T-cell (primary cell): ENCODE measurements around the gene UGGT2. TPM values are rescaled to one million over a fixed set of nuclear protein-coding genes. Genes with fewer than 3 reads are reported as not detected.

Experiments
- ATAC-seq, 4 experiments: fragments of 200-7000 bp in 3 of 4; fragments of 150-1000 bp in 1 of 4; cut with Tn5 transposase; replicated peaks in 1 of 4; 1 replicate in 3 of 4; 2 replicates in 1 of 4; pipeline ENCODE4 v1.10.0; 2021; ENCODE audit warnings: moderate library complexity in 3 of 4, mild to moderate bottlenecking in 2 of 4, moderate number of reproducible peaks in 1 of 4
- CTCF ChIA-PET, 2 donors: fragments of 300-600 bp; sonication (Branson Sonifier 250); formaldehyde crosslinking; loops; one replicate each; lab custom pipeline; 2022; ENCODE audit warnings: antibody characterized with exemption in 2 of 2; lab: Charles Lee
- POLR2A ChIA-PET, 2 donors: fragments of 300-600 bp; sonication (Branson Sonifier 250); formaldehyde crosslinking; loops; one replicate each; lab custom pipeline; 2022; ENCODE audit warnings: antibody characterized with exemption in 2 of 2; lab: Charles Lee
- DNase-seq, 35 experiments: peaks; one replicate each; pipeline versions ENCODE4 v3.0.0 to v3.0.0-alpha.2; 2013 to 2023
- H3K27ac ChIP-seq: one replicate; pipeline ENCODE4 v1.5.1; 2013; ENCODE audit warnings: low read length
- H3K27me3 ChIP-seq, 2 experiments: replicated peaks in 1 of 2; 1 replicate in 1 of 2; 2 replicates in 1 of 2; pipeline versions ENCODE4 v1.6.1 to v1.7.0; 2013; ENCODE audit warnings: low read length in 1 of 2, mixed read lengths in 1 of 2; ENCODE audit not compliant: control insufficient read depth in 2 of 2, insufficient read depth in 2 of 2; ENCODE audit errors: extremely low read depth in 1 of 2
- H3K36me3 ChIP-seq, 2 donors: 1 replicate in 1 of 2; 2 replicates in 1 of 2; pipeline versions ENCODE4 v1.6.1 to v1.7.0; 2013; ENCODE audit warnings: low read length in 1 of 2; ENCODE audit not compliant: control insufficient read depth in 2 of 2, insufficient read depth in 1 of 2; ENCODE audit errors: extremely low read depth in 1 of 2
- H3K4me1 ChIP-seq, 2 experiments: 1 replicate in 1 of 2; 2 replicates in 1 of 2; pipeline versions ENCODE4 v1.6.1 to v1.7.0; 2013; ENCODE audit warnings: low read length in 2 of 2, mixed read lengths in 1 of 2; ENCODE audit not compliant: insufficient read depth in 2 of 2, control insufficient read depth in 1 of 2; ENCODE audit errors: extremely low read depth in 1 of 2
- H3K4me3 ChIP-seq, 2 donors: 1 replicate in 1 of 2; 2 replicates in 1 of 2; pipeline versions ENCODE4 v1.5.1 to v1.7.0; 2013; ENCODE audit warnings: mild to moderate bottlenecking in 2 of 2, low read length in 1 of 2, moderate library complexity in 1 of 2; ENCODE audit not compliant: control insufficient read depth in 1 of 2; ENCODE audit errors: extremely low read depth in 1 of 2
- H3K9me3 ChIP-seq: 2 replicates; pipeline ENCODE4 v1.7.0; 2013
- H3K27ac Mint-ChIP-seq, 2 donors: one replicate each; pipeline ENCODE4 v1.8.0; 2020 to 2021; ENCODE audit warnings: mild to moderate bottlenecking in 2 of 2, mixed read lengths in 2 of 2
- H3K27me3 Mint-ChIP-seq, 2 donors: one replicate each; pipeline ENCODE4 v1.8.0; 2021 to 2022; ENCODE audit warnings: mixed read lengths in 2 of 2
- H3K36me3 Mint-ChIP-seq: one replicate; pipeline ENCODE4 v1.8.0; 2021; ENCODE audit warnings: mixed read lengths
- H3K4me1 Mint-ChIP-seq, 3 donors: one replicate each; pipeline ENCODE4 v1.8.0; 2020 to 2022; ENCODE audit warnings: mixed read lengths in 3 of 3, mild to moderate bottlenecking in 1 of 3
- H3K4me3 Mint-ChIP-seq, 3 donors: one replicate each; pipeline ENCODE4 v1.8.0; 2020 to 2022; ENCODE audit warnings: mild to moderate bottlenecking in 3 of 3, mixed read lengths in 3 of 3, moderate library complexity in 3 of 3
- H3K9me3 Mint-ChIP-seq, 3 donors: one replicate each; pipeline ENCODE4 v1.8.0; 2020 to 2022; ENCODE audit warnings: mixed read lengths in 3 of 3
- WGBS: methylation state at CpG from one replicate; pipeline ENCODE4 v1.1.5; 2013; ENCODE audit warnings: missing lambda C conversion rate; ENCODE audit not compliant: insufficient coverage; 5-methylcytosine and 5-hydroxymethylcytosine counted together
- total RNA-seq, 35 experiments: library from RNA in 6 of 35; stranded (reverse) in 6 of 35; fragments of 120-200 nt in 1 of 35; gene quantifications; one replicate each; pipeline versions ENCODE4 v1.2.1 to v1.2.4 and lab custom pipeline; 2013 to 2026

The UGGT2 gene
- total RNA-seq, 5 donors from 2014 or later (not counting 1 experiment from before 2014, with no cell fraction given), result 0.13 to 0.59 (median 0.42) TPM; not detected in 1

DNA sequence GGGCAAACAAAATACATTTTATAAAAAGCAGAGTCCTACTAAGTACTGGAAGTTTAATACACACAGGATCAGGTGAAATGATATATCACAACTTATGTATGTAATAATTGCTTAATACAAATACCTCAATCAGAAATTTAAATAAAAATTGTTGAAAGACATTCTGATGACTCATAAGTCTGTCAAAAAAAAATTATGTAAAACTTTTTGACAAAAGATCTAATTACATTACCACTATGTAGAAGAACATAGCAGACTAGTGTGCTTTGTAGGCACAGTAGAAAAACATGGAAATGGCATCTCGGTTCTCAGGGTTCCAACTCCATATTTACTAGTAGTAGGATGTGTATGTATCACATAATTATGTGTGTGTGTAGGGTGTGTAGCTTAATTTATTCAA, 220.1 kb downstream of the UGGT2 start:
- no peaks in the 10 kb centered on the region for H3K9me3 ChIP-seq
- H3K4me1 Mint-ChIP-seq, result no peaks in the 10 kb centered on the region
- H3K27ac Mint-ChIP-seq, result no peak overlapping the region
- H3K36me3 Mint-ChIP-seq, result no peaks in the 10 kb centered on the region
- ATAC-seq (no peak), DNase-seq (no peak)
- peaks cover 0 to 2% (median 0%) of the 10 kb centered on the region in 3 donors for H3K9me3 Mint-ChIP-seq
- no CpG with 5 or more reads among the region's 1 CpG for WGBS
- POLR2A ChIA-PET, result no interaction called here
- H3K27me3 ChIP-seq, result no peaks in the 10 kb centered on the region
- CTCF ChIA-PET, result interaction anchor here (0.5 to 5.6 kb wide), 27 partner anchors 8 to 1840 kb away, joined by 3 to 77 read pairs (median 5); no protein-coding TSS in a partner anchor
- H3K4me3 Mint-ChIP-seq, result no peak overlapping the region
- no peaks in the 10 kb centered on the region for H3K4me1 ChIP-seq
- H3K27me3 Mint-ChIP-seq, result peaks cover 20 to 30% of the 10 kb centered on the region in 2 donors
- H3K27ac ChIP-seq, result no peak overlapping the region
- no peaks in the 10 kb centered on the region for H3K36me3 ChIP-seq
- no peak overlapping the region for H3K4me3 ChIP-seq

DNA sequence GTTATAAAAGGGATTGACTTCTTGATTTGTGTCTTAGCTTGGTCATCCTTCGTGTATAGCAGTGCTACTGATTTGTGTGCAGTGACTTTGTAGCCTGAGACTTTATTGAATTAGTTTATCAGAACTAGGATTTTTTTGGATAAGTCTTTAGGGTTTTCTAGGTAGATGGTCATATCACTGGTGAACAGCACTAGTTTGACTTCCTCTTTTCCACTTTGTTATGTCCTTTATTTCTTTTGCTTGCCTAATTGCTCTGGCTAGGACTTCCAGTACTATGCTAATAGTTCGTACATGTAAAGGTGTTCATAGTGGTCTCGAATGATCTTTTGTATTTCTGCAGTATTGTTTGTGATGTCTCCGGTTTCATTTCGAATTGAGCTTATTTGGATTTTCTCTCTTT, 230.9 kb downstream of the UGGT2 start:
- DNase-seq, result no peak
- Mint-ChIP-seq H3K4me3 (no peak overlapping the region), H3K4me1 (no peaks in the 10 kb centered on the region), H3K36me3 (no peaks in the 10 kb centered on the region), H3K9me3 (no peaks in the 10 kb centered on the region), H3K27me3 (peaks cover 19 to 27% of the 10 kb centered on the region in 2 donors), H3K27ac (no peak overlapping the region)
- ChIA-PET POLR2A (interaction anchor here in 1 of 2 donors (0.6 kb wide), 1 partner anchor 195 kb away, joined by 4 read pairs; no protein-coding TSS in a partner anchor), CTCF (interaction anchor here (1.0 to 3.5 kb wide), 2 partner anchors 11 to 198 kb away, joined by 3 to 16 read pairs; no protein-coding TSS in a partner anchor)
- 14% methylated on average over 1 of the region's 5 CpGs for WGBS
- no peak overlapping the region for H3K4me3 ChIP-seq
- H3K36me3 ChIP-seq, result no peaks in the 10 kb centered on the region
- no peaks in the 10 kb centered on the region for H3K4me1 ChIP-seq
- no peak for ATAC-seq
- H3K27me3 ChIP-seq, result peaks cover 0 to 5% of the 10 kb centered on the region in 2 experiments
- no peaks in the 10 kb centered on the region for H3K9me3 ChIP-seq
- H3K27ac ChIP-seq, result no peak overlapping the region

DNA sequence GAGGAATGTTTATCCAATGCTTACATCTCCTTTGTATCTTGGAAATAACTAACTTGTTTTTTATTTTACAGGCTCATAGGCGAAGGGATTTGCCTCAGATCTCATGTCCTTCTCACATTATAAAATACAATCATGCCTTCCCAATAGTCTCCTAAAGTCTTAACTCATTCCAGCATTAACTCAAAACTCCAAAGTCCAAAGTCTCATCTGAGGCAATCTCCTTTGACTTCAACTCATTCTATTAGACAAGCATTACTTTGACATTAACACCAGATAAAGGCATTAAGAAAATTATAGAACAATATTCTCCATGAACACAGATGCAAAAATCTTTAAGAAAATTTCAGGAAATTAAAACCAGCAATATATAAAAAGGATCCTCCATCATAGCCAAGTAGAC, 238.7 kb downstream of the UGGT2 start:
- Mint-ChIP-seq H3K4me1 (no peaks in the 10 kb centered on the region), H3K9me3 (peaks cover 14 to 25% (median 15%) of the 10 kb centered on the region in 3 donors), H3K36me3 (no peaks in the 10 kb centered on the region), H3K27ac (no peak overlapping the region), H3K27me3 (peaks cover 6 to 22% of the 10 kb centered on the region in 2 donors), H3K4me3 (no peak overlapping the region)
- peaks cover 0 to 7% of the 10 kb centered on the region in 2 experiments for H3K27me3 ChIP-seq
- CTCF ChIA-PET, result no interaction called here
- H3K9me3 ChIP-seq, result no peaks in the 10 kb centered on the region
- no peak overlapping the region for H3K4me3 ChIP-seq
- DNase-seq (no peak), ATAC-seq (no peak)
- no peaks in the 10 kb centered on the region for H3K36me3 ChIP-seq
- POLR2A ChIA-PET, result no interaction called here
- H3K27ac ChIP-seq, result no peak overlapping the region
- no peaks in the 10 kb centered on the region for H3K4me1 ChIP-seq
- WGBS, result 69% methylated on average over 1 of the region's 1 CpG

DNA sequence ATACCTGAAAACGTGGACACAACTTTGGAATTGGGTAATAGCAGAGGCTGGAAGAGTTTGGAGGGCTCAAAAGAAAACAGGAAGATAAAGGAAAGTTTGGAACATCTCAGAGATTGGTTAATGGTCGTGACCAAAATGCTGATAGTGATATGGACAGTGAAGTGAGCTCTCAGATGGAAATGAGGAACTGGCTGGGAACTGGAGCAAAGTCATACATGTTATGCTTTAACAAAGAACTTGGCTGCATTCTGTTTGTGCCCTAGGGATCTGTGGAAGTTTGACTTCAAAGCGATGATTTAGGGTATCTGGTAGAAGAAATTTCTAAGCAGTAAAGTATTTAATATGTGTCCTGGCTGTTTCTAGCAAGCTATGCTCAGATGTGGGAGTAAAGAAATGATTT, 240.1 kb downstream of the UGGT2 start:
- WGBS, result 53% methylated on average over 3 of the region's 3 CpGs
- H3K4me1 Mint-ChIP-seq, result no peaks in the 10 kb centered on the region
- peaks cover 18 to 29% (median 19%) of the 10 kb centered on the region in 3 donors for H3K9me3 Mint-ChIP-seq
- H3K4me3 Mint-ChIP-seq, result no peak overlapping the region
- ChIA-PET POLR2A (no interaction called here), CTCF (no interaction called here)
- no peak for ATAC-seq
- peaks cover 15 to 33% of the 10 kb centered on the region in 2 donors for H3K27me3 Mint-ChIP-seq
- no peaks in the 10 kb centered on the region for H3K9me3 ChIP-seq
- H3K36me3 ChIP-seq, result no peaks in the 10 kb centered on the region
- no peaks in the 10 kb centered on the region for H3K36me3 Mint-ChIP-seq
- no peak overlapping the region for H3K27ac ChIP-seq
- no peak overlapping the region for H3K4me3 ChIP-seq
- no peak for DNase-seq
- peaks cover 0 to 7% of the 10 kb centered on the region in 2 experiments for H3K27me3 ChIP-seq
- no peak overlapping the region for H3K27ac Mint-ChIP-seq
- no peaks in the 10 kb centered on the region for H3K4me1 ChIP-seq

DNA sequence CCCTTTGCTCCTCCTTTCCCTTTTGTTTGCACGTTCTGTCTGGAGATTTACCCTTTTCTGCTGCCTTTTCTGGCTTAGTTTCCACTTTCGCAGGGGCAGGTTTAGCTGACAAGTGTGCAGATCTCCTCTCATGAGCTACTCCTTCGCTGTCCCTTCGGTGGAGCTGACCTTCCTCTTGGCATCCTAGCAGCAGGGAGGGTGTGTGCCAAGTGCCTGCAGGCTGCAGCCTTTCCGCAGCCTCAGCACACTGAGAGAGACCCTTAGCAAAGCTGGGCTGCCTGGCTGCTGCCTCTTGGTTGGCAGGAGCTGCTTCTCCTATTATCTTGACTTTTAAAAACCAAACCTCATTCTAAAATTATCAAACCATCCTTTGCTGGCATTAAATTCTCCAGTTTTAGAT, 243.8 kb downstream of the UGGT2 start:
- Histone ChIP-seq H3K27ac (no peak overlapping the region), H3K4me1 (no peaks in the 10 kb centered on the region), H3K9me3 (no peaks in the 10 kb centered on the region), H3K4me3 (no peak overlapping the region), H3K36me3 (no peaks in the 10 kb centered on the region), H3K27me3 (peaks cover 0 to 7% of the 10 kb centered on the region in 2 experiments)
- no peak for ATAC-seq
- WGBS, result 85% methylated on average over 5 of the region's 5 CpGs
- H3K36me3 Mint-ChIP-seq, result no peaks in the 10 kb centered on the region
- POLR2A ChIA-PET, result interaction anchor here in 1 of 2 donors (0.6 kb wide), 1 partner anchor 59 kb away, joined by 4 read pairs; no protein-coding TSS in a partner anchor
- CTCF ChIA-PET, result no interaction called here
- H3K9me3 Mint-ChIP-seq, result peaks cover 16 to 33% (median 25%) of the 10 kb centered on the region in 3 donors
- H3K27me3 Mint-ChIP-seq, result peaks cover 22 to 37% of the 10 kb centered on the region in 2 donors
- no peak overlapping the region for H3K27ac Mint-ChIP-seq
- no peak for DNase-seq
- no peak overlapping the region for H3K4me3 Mint-ChIP-seq
- no peaks in the 10 kb centered on the region for H3K4me1 Mint-ChIP-seq

DNA sequence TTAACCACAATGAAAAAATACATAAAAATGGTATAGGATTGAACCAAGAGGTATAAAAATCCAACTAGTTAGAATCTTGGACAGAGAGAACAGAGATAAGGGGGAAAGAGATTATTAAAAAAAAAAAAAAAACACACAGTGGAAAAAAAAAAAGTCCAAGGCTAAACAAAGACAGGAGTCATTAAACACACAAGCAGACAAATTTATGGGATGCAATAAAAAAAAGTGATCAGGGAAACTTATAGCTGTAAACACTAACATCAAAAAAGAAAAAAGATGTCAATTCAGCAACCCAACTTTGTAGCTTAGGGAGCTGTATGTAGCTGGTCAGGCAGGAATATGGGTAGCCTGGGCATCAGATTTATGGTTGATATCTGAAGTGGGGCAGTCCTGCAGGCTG, 247.3 kb downstream of the UGGT2 start:
- Histone ChIP-seq H3K27me3 (no peaks in the 10 kb centered on the region), H3K9me3 (no peaks in the 10 kb centered on the region), H3K4me1 (no peaks in the 10 kb centered on the region), H3K4me3 (no peak overlapping the region), H3K36me3 (no peaks in the 10 kb centered on the region), H3K27ac (no peak overlapping the region)
- CTCF ChIA-PET, result interaction anchor here (0.7 to 1.1 kb wide), 3 partner anchors 17 to 183 kb away, joined by 3 to 4 read pairs (median 4); no protein-coding TSS in a partner anchor
- no peak for DNase-seq
- Mint-ChIP-seq H3K27me3 (peaks cover 27 to 33% of the 10 kb centered on the region in 2 donors), H3K4me3 (no peak overlapping the region), H3K36me3 (no peaks in the 10 kb centered on the region), H3K4me1 (no peaks in the 10 kb centered on the region), H3K9me3 (peaks cover 9 to 26% (median 16%) of the 10 kb centered on the region in 3 donors), H3K27ac (no peak overlapping the region)
- POLR2A ChIA-PET, result no interaction called here
- no peak for ATAC-seq
